Muscle of leg (tissue), 11 donors: Measurements from ENCODE around the gene DIP2C. TPM values are rescaled to one million over a fixed set of nuclear protein-coding genes. Genes with fewer than 3 reads are reported as not detected.

Experiments
- DNase-seq: peaks from one replicate; pipeline ENCODE4 v3.0.0; 2013
- H3K27ac ChIP-seq: one replicate; pipeline ENCODE4 v1.5.1; 2013; ENCODE audit warnings: mild to moderate bottlenecking, low read length, control low read depth
- H3K27me3 ChIP-seq: one replicate; pipeline ENCODE4 v1.6.1; 2013; ENCODE audit warnings: low read length; ENCODE audit not compliant: control insufficient read depth, insufficient read depth
- H3K36me3 ChIP-seq: one replicate; pipeline ENCODE4 v1.6.1; 2013; ENCODE audit warnings: low read length; ENCODE audit not compliant: control insufficient read depth, insufficient read depth
- H3K4me1 ChIP-seq: one replicate; pipeline ENCODE4 v1.6.1; 2013; ENCODE audit warnings: low read length; ENCODE audit not compliant: control insufficient read depth, insufficient read depth
- H3K4me3 ChIP-seq: one replicate; pipeline ENCODE4 v1.5.1; 2013; ENCODE audit warnings: low read length, control low read depth
- H3K9me3 ChIP-seq: replicated peaks from 2 replicates; pipeline ENCODE4 v1.6.1; 2013; ENCODE audit warnings: low read depth, low read length; ENCODE audit not compliant: control insufficient read depth
- WGBS: methylation state at CpG from one replicate; pipeline ENCODE4 v1.1.5; 2013; ENCODE audit warnings: missing lambda C conversion rate; ENCODE audit not compliant: insufficient coverage; 5-methylcytosine and 5-hydroxymethylcytosine counted together
- polyA plus RNA-seq, 8 donors: library from polyadenylated mRNA; unstranded; fragments of 120-200 nt; gene quantifications; one replicate each; pipeline versions ENCODE4 v1.2.1 to v1.2.3, GENCODE V29; 2013; ENCODE audit warnings: inconsistent platforms in 1 of 8, low replicate concordance in 1 of 8; ENCODE audit not compliant: insufficient read length in 8 of 8, insufficient read depth in 1 of 8
- total RNA-seq: library from RNA; stranded (reverse); fragments of 120-200 nt; gene quantifications from one replicate; pipeline ENCODE4 v1.2.4, GENCODE V29; 2013

The DIP2C gene
- total and polyA plus RNA-seq, 9 donors, result 15.1 to 30.8 (median 24.8) TPM

- Histone ChIP-seq H3K36me3 (no peaks in the 10 kb centered on the region), H3K9me3 (no peaks in the 10 kb centered on the region), H3K4me3 (no peak overlapping the region), H3K27ac (no peak overlapping the region), H3K4me1 (peaks cover 37% of the 10 kb centered on the region), H3K27me3 (no peaks in the 10 kb centered on the region)
- WGBS, result 85% methylated on average over 19 of the region's 22 CpGs
- no peak for DNase-seq
These were observed 11.5 kb downstream of the DIP2C start for GRCh38 chr10:677750-678661.

- no CpG with 5 or more reads among the region's 1 CpG for WGBS
- Histone ChIP-seq H3K27ac (no peak overlapping the region), H3K36me3 (no peaks in the 10 kb centered on the region), H3K4me3 (no peak overlapping the region), H3K4me1 (peaks cover 33% of the 10 kb centered on the region), H3K9me3 (no peaks in the 10 kb centered on the region), H3K27me3 (no peaks in the 10 kb centered on the region)
- no peak for DNase-seq
These were observed 12.4 kb downstream of the DIP2C start for GRCh38 chr10:677038-677437.

GRCh38 chr10:676178-676577 is 13.3 kb downstream of the DIP2C start:
- Histone ChIP-seq H3K4me3 (no peak overlapping the region), H3K27me3 (no peaks in the 10 kb centered on the region), H3K27ac (no peak overlapping the region), H3K36me3 (no peaks in the 10 kb centered on the region), H3K4me1 (peaks cover 25% of the 10 kb centered on the region), H3K9me3 (no peaks in the 10 kb centered on the region)
- 88% methylated on average over 1 of the region's 3 CpGs for WGBS
- DNase-seq, result no peak

GRCh38 chr10:675532-675931 is 13.9 kb downstream of the DIP2C start:
- DNase-seq, result no peak
- no peak overlapping the region for H3K27ac ChIP-seq
- H3K9me3 ChIP-seq, result no peaks in the 10 kb centered on the region
- no peak overlapping the region for H3K4me3 ChIP-seq
- H3K4me1 ChIP-seq, result peaks cover 18% of the 10 kb centered on the region
- WGBS, result no CpG with 5 or more reads among the region's 4 CpGs
- no peaks in the 10 kb centered on the region for H3K36me3 ChIP-seq
- H3K27me3 ChIP-seq, result no peaks in the 10 kb centered on the region

- DNase-seq, result no peak
- no peaks in the 10 kb centered on the region for H3K36me3 ChIP-seq
- no peak overlapping the region for H3K27ac ChIP-seq
- H3K9me3 ChIP-seq, result no peaks in the 10 kb centered on the region
- peaks cover 8% of the 10 kb centered on the region for H3K4me1 ChIP-seq
- H3K27me3 ChIP-seq, result no peaks in the 10 kb centered on the region
- H3K4me3 ChIP-seq, result no peak overlapping the region
- 67% methylated on average over 6 of the region's 9 CpGs for WGBS
These were observed 16.0 kb downstream of the DIP2C start for GRCh38 chr10:673492-673891.

GRCh38 chr10:672992-673391 is 16.5 kb downstream of the DIP2C start:
- H3K4me3 ChIP-seq, result no peak overlapping the region
- peaks cover 4% of the 10 kb centered on the region for H3K4me1 ChIP-seq
- H3K9me3 ChIP-seq, result no peaks in the 10 kb centered on the region
- no peaks in the 10 kb centered on the region for H3K27me3 ChIP-seq
- no CpG with 5 or more reads among the region's 5 CpGs for WGBS
- no peak for DNase-seq
- no peaks in the 10 kb centered on the region for H3K36me3 ChIP-seq
- H3K27ac ChIP-seq, result no peak overlapping the region

GRCh38 chr10:672203-672602 is 17.3 kb downstream of the DIP2C start:
- Histone ChIP-seq H3K4me1 (no peaks in the 10 kb centered on the region), H3K27me3 (no peaks in the 10 kb centered on the region), H3K9me3 (no peaks in the 10 kb centered on the region), H3K36me3 (no peaks in the 10 kb centered on the region), H3K27ac (no peak overlapping the region), H3K4me3 (no peak overlapping the region)
- 95% methylated on average over 24 of the region's 24 CpGs for WGBS
- no peak for DNase-seq

GRCh38 chr10:670990-671389 is 18.5 kb downstream of the DIP2C start:
- Histone ChIP-seq H3K4me3 (no peak overlapping the region), H3K27ac (no peak overlapping the region), H3K4me1 (no peaks in the 10 kb centered on the region), H3K27me3 (no peaks in the 10 kb centered on the region), H3K36me3 (no peaks in the 10 kb centered on the region), H3K9me3 (no peaks in the 10 kb centered on the region)
- 89% methylated on average over 26 of the region's 26 CpGs for WGBS
- no peak for DNase-seq

- Histone ChIP-seq H3K27ac (no peak overlapping the region), H3K4me3 (no peak overlapping the region), H3K9me3 (no peaks in the 10 kb centered on the region), H3K4me1 (no peaks in the 10 kb centered on the region), H3K36me3 (no peaks in the 10 kb centered on the region), H3K27me3 (no peaks in the 10 kb centered on the region)
- no peak for DNase-seq
- WGBS, result 85% methylated on average over 16 of the region's 19 CpGs
These were observed 19.4 kb downstream of the DIP2C start for GRCh38 chr10:670038-670437.

- Histone ChIP-seq H3K9me3 (no peaks in the 10 kb centered on the region), H3K27ac (no peak overlapping the region), H3K27me3 (no peaks in the 10 kb centered on the region), H3K36me3 (no peaks in the 10 kb centered on the region), H3K4me1 (no peaks in the 10 kb centered on the region), H3K4me3 (no peak overlapping the region)
- DNase-seq, result no peak
- 75% methylated on average over 4 of the region's 17 CpGs for WGBS
These were observed 20.5 kb downstream of the DIP2C start for GRCh38 chr10:668786-669485.
